GM12864 (cell line): Measurements from ENCODE around the gene CELSR1.

Experiments
- DNase-seq: peaks from one replicate; pipeline ENCODE4 v3.0.0-alpha.2; 2011; ENCODE audit warnings: low read depth
- H3K4me3 ChIP-seq: 2 replicates; pipeline ENCODE4 v1.5.1; 2011; ENCODE audit warnings: mild to moderate bottlenecking, low read depth, low read length, control low read depth
- CTCF ChIP-seq: IDR thresholded peaks from 2 replicates; pipeline ENCODE4 v1.5.1; 2011; ENCODE audit warnings: low read depth, mild to moderate bottlenecking, moderate library complexity, low read length, control low read depth, inconsistent platforms; ENCODE audit errors: missing control alignments

Gene CELSR1

GRCh38 chr22:46430961-46431838, 106.2 kb downstream of the CELSR1 start:
- no peak for TF ChIP-seq CTCF
- no peak overlapping the region for H3K4me3 ChIP-seq
- no peak for DNase-seq

GRCh38 chr22:46429325-46429853, 108.0 kb downstream of the CELSR1 start:
- no peak overlapping the region for H3K4me3 ChIP-seq
- no peak for DNase-seq
- TF ChIP-seq CTCF: no peak

GRCh38 chr22:46428602-46429324, 108.7 kb downstream of the CELSR1 start:
- DNase-seq: no peak
- no peak for TF ChIP-seq CTCF

GRCh38 chr22:46428171-46428570, 109.2 kb downstream of the CELSR1 start:
- no peak for DNase-seq
- no peak overlapping the region for H3K4me3 ChIP-seq
- TF ChIP-seq CTCF: no peak

More at GRCh38 chr22:46428602-46429324, 108.7 kb downstream of the CELSR1 start:
- no peak overlapping the region for H3K4me3 ChIP-seq

- TF ChIP-seq CTCF: no peak
- H3K4me3 ChIP-seq: no peak overlapping the region
- no peak for DNase-seq
Measured at GRCh38 chr22:46425016-46425415, 112.4 kb downstream of the CELSR1 start.

GRCh38 chr22:46424496-46424895, 112.9 kb downstream of the CELSR1 start:
- no peak for TF ChIP-seq CTCF
- no peak overlapping the region for H3K4me3 ChIP-seq
- DNase-seq: no peak
